IMR-90 (cell line): ENCODE data around the gene PRKD1. TPM values are rescaled to one million over a fixed set of nuclear protein-coding genes. Genes with fewer than 3 reads are reported as not detected.

Experiments
- ATAC-seq: fragments of 200-7000 bp; cut with Tn5 transposase; 2 replicates; pipeline ENCODE4 v1.9.1; 2020; ENCODE audit warnings: low read depth, mild to moderate bottlenecking, moderate library complexity
- BruUV-seq: library from RNA; stranded (reverse); fragments of 400-500 nt; replicated peaks from 2 replicates; lab custom pipeline; 2021; lab: Mats Ljungman, UMichigan
- CTCF ChIA-PET: fragments of 300-600 bp; formaldehyde crosslinking; extraction: SDS; loops from one replicate; lab custom pipeline; 2021; ENCODE audit warnings: antibody characterized with exemption; lab: Yijun Ruan, JAX
- POLR2A ChIA-PET: fragments of 300-600 bp; sonication (Branson Sonifier 250); formaldehyde crosslinking; loops from one replicate; lab custom pipeline; 2022; ENCODE audit warnings: antibody characterized with exemption; ENCODE audit not compliant: unreplicated experiment; lab: Charles Lee
- DNase-seq: peaks from one replicate; pipeline ENCODE4 v3.0.0; 2013
- H2AFZ ChIP-seq: replicated peaks from 2 replicates; pipeline ENCODE3; 2013; ENCODE audit warnings: low read length, mild to moderate bottlenecking; ENCODE audit not compliant: poor library complexity
- H2AK5ac ChIP-seq: 2 replicates; pipeline ENCODE4 v1.6.1; 2013; ENCODE audit warnings: low read depth, low read length, inconsistent platforms
- H2AK9ac ChIP-seq: replicated peaks from 2 replicates; pipeline ENCODE3; 2013; ENCODE audit warnings: mild to moderate bottlenecking, low read depth, low read length, moderate library complexity; ENCODE audit not compliant: poor library complexity
- H2BK120ac ChIP-seq: 2 replicates; pipeline ENCODE4 v1.6.1; 2013; ENCODE audit warnings: low read depth, low read length, inconsistent platforms
- H2BK15ac ChIP-seq: 3 replicates; pipeline ENCODE4 v1.6.1; 2013; ENCODE audit warnings: low read depth, low read length, inconsistent platforms
- H2BK20ac ChIP-seq: 2 replicates; pipeline ENCODE4 v1.6.1; 2013; ENCODE audit warnings: low read depth, mild to moderate bottlenecking, inconsistent platforms, low read length, moderate library complexity
- H2BK5ac ChIP-seq: 2 replicates; pipeline ENCODE4 v1.6.1; 2013; ENCODE audit warnings: mild to moderate bottlenecking, low read depth, low read length, inconsistent platforms; ENCODE audit not compliant: poor library complexity, severe bottlenecking
- H3K14ac ChIP-seq: replicated peaks from 2 replicates; pipeline ENCODE4 v1.6.1; 2013; ENCODE audit warnings: low read depth, low read length, inconsistent platforms
- H3K18ac ChIP-seq: 2 replicates; pipeline ENCODE4 v1.6.1; 2013; ENCODE audit warnings: low read depth, low read length, control low read depth
- H3K23ac ChIP-seq: 2 replicates; pipeline ENCODE4 v1.6.1; 2013; ENCODE audit warnings: low read depth, low read length, inconsistent platforms
- H3K27ac ChIP-seq: 2 replicates; pipeline ENCODE4 v1.5.1; 2013; ENCODE audit warnings: mild to moderate bottlenecking, control low read depth, low read length; ENCODE audit not compliant: insufficient read depth
- H3K27me3 ChIP-seq: 2 replicates; pipeline ENCODE4 v1.6.1; 2013; ENCODE audit warnings: low read length; ENCODE audit not compliant: control insufficient read depth, insufficient read depth
- H3K36me3 ChIP-seq: 2 replicates; pipeline ENCODE4 v1.6.1; 2013; ENCODE audit warnings: low read length, mixed read lengths; ENCODE audit not compliant: control insufficient read depth, insufficient read depth
- H3K4ac ChIP-seq: 2 replicates; pipeline ENCODE4 v1.6.1; 2013; ENCODE audit warnings: low read depth, low read length, inconsistent platforms
- H3K4me1 ChIP-seq: 2 replicates; pipeline ENCODE4 v1.6.1; 2013; ENCODE audit warnings: low read length, mixed read lengths; ENCODE audit not compliant: control insufficient read depth, insufficient read depth
- H3K4me2 ChIP-seq: 2 replicates; pipeline ENCODE4 v1.6.1; 2013; ENCODE audit warnings: low read depth, mild to moderate bottlenecking, control low read depth, low read length, moderate library complexity
- H3K4me3 ChIP-seq: 2 replicates; pipeline ENCODE4 v1.5.1; 2013; ENCODE audit warnings: low read depth, mild to moderate bottlenecking, control low read depth, low read length, moderate library complexity; ENCODE audit not compliant: insufficient read depth
- H3K56ac ChIP-seq: 2 replicates; pipeline ENCODE4 v1.6.1; 2013; ENCODE audit warnings: low read length, inconsistent platforms; ENCODE audit not compliant: insufficient read depth; ENCODE audit errors: extremely low read depth
- H3K79me1 ChIP-seq, 2 experiments: 2 replicates each; pipeline ENCODE4 v1.6.1; 2013; ENCODE audit warnings: low read length in 2 of 2, inconsistent platforms in 1 of 2, low read depth in 1 of 2
- H3K9ac ChIP-seq: 2 replicates; pipeline ENCODE4 v1.6.1; 2013; ENCODE audit warnings: low read depth, low read length, control low read depth
- H3K9me1 ChIP-seq: 2 replicates; pipeline ENCODE4 v1.6.1; 2013; ENCODE audit warnings: low read length, inconsistent platforms; ENCODE audit not compliant: insufficient read depth
- H3K9me3 ChIP-seq: 2 replicates; pipeline ENCODE4 v1.6.1; 2013; ENCODE audit warnings: low read length; ENCODE audit not compliant: control insufficient read depth, insufficient read depth
- H4K20me1 ChIP-seq: 2 replicates; pipeline ENCODE4 v1.6.1; 2013; ENCODE audit warnings: low read length, inconsistent platforms; ENCODE audit not compliant: insufficient read depth
- H4K5ac ChIP-seq: 2 replicates; pipeline ENCODE4 v1.6.1; 2013; ENCODE audit warnings: mild to moderate bottlenecking, low read depth, low read length, control low read depth
- H4K8ac ChIP-seq, 2 experiments: 2 replicates each; pipeline ENCODE4 v1.6.1; 2013; ENCODE audit warnings: low read depth in 2 of 2, low read length in 2 of 2, control low read depth in 1 of 2, inconsistent platforms in 1 of 2
- H4K91ac ChIP-seq: 2 replicates; pipeline ENCODE4 v1.6.1; 2013; ENCODE audit warnings: low read depth, low read length, inconsistent platforms; ENCODE audit not compliant: insufficient read depth
- BHLHE40 ChIP-seq: fragments of 150-350 bp; IDR thresholded peaks from 2 replicates; pipeline ENCODE4 v1.6.1; 2016; ENCODE audit warnings: mild to moderate bottlenecking, low read depth, low read length
- NFE2L2 ChIP-seq: fragments of 150-350 bp; IDR thresholded peaks from 2 replicates; pipeline ENCODE4 v1.6.1; 2016; ENCODE audit warnings: low read depth, mild to moderate bottlenecking, low read length
- WGBS, 2 experiments: methylation state at CpG; one replicate each; pipeline versions ENCODE4 v1.1.5 to v1.1.7; 2013; ENCODE audit warnings: missing lambda C conversion rate in 2 of 2; ENCODE audit not compliant: insufficient read length in 1 of 2; ENCODE audit errors: extremely low coverage in 2 of 2; 5-methylcytosine and 5-hydroxymethylcytosine counted together
- dilution Hi-C: fragments of 300-500 bp; cut with HindIII; formaldehyde crosslinking; loops from one replicate; pipeline ENCODE4 v1.14.3; 2018; ENCODE audit warnings: low sequenced_read_pairs; ENCODE audit not compliant: unreplicated experiment
- in situ Hi-C: fragments of 300-500 bp; cut with MboI; formaldehyde crosslinking; loops from 3 replicates; pipeline ENCODE4 v1.14.3; 2019; ENCODE audit warnings: low sequenced_read_pairs, inconsistent platforms, mixed read lengths
- intact Hi-C: fragments of 100-400 bp; cut with micrococcal nuclease; formaldehyde crosslinking; loops from 2 replicates; pipeline ENCODE4 v1.10.0; 2022
- polyA plus RNA-seq, 3 experiments: library from polyadenylated mRNA; depleted of rRNA; stranded (reverse); fragments of >200 nt; gene quantifications; 2 replicates each; pipeline ENCODE4 v1.2.3, GENCODE V29; 2012; ENCODE audit warnings: low replicate concordance in 1 of 3
- total RNA-seq: library from RNA; depleted of rRNA; stranded (reverse); fragments of >200 nt; gene quantifications from 2 replicates; pipeline ENCODE4 v1.2.3, GENCODE V29; 2012

PRKD1 gene
- total and polyA plus RNA-seq, 2 of the 4 experiments (the other 2 are of a cell fraction): 12.9 to 14.2 TPM

GRCh38 chr14:29738056-29738455 lies 189.6 kb downstream of the PRKD1 start:
- H3K4me3 ChIP-seq: no peak overlapping the region
- TF ChIP-seq NFE2L2 (no peak), BHLHE40 (no peak)
- no peak overlapping the region for H3K23ac ChIP-seq
- no peak overlapping the region for H3K9ac ChIP-seq
- intact Hi-C loops: no loop called here
- no peak overlapping the region for H2BK120ac ChIP-seq
- H2AFZ ChIP-seq: no peak overlapping the region
- H3K9me1 ChIP-seq: peaks cover 2% of the 10 kb centered on the region; the same call in 1 of the 2 replicates
- CTCF ChIA-PET: interaction anchor here (1.3 kb wide), 1 partner anchor 10 kb away, joined by 3 read pairs; no protein-coding TSS in a partner anchor
- WGBS, 2 experiments: no CpG with 5 or more reads among the region's 1 CpG
- dilution Hi-C loops: no loop called here
- H4K91ac ChIP-seq: no peak overlapping the region
- ATAC-seq (no peak), DNase-seq (no peak)
- H3K56ac ChIP-seq: no peak overlapping the region
- H2BK20ac ChIP-seq: no peak overlapping the region
- H3K4me2 ChIP-seq: no peak overlapping the region; the same call in 1 of the 2 replicates
- peaks cover 2% of the 10 kb centered on the region; the same call in 1 of the 2 replicates for H3K4me1 ChIP-seq
- peaks cover 8 to 12% of the 10 kb centered on the region in 2 experiments; a peak in 3 of 4 replicates for H3K79me1 ChIP-seq
- no peak overlapping the region for H4K8ac ChIP-seq
- no peak overlapping the region for H3K14ac ChIP-seq
- no peak overlapping the region for H2BK15ac ChIP-seq
- no peaks in the 10 kb centered on the region; the same call in 1 of the 2 replicates for H4K20me1 ChIP-seq
- no peak overlapping the region for H3K4ac ChIP-seq
- no peak overlapping the region for H2AK9ac ChIP-seq
- in situ Hi-C loops: no loop called here
- no TSS peak for BruUV-seq
- H2BK5ac ChIP-seq: no peak overlapping the region
- H3K27me3 ChIP-seq: no peaks in the 10 kb centered on the region
- no peak overlapping the region; the same call in 1 of the 2 replicates for H3K18ac ChIP-seq
- H3K27ac ChIP-seq: no peak overlapping the region
- H4K5ac ChIP-seq: no peak overlapping the region
- POLR2A ChIA-PET: no interaction called here
- no peak overlapping the region for H2AK5ac ChIP-seq
- no peaks in the 10 kb centered on the region for H3K36me3 ChIP-seq
- no peaks in the 10 kb centered on the region for H3K9me3 ChIP-seq
